ENCODE data around the gene C2orf68.
"Not testable (repeated sequence)": the region's sequence is repeated elsewhere in the genome, so short reads cannot be mapped to it uniquely, and the experiment has no call there.

The C2orf68 gene

DNA sequence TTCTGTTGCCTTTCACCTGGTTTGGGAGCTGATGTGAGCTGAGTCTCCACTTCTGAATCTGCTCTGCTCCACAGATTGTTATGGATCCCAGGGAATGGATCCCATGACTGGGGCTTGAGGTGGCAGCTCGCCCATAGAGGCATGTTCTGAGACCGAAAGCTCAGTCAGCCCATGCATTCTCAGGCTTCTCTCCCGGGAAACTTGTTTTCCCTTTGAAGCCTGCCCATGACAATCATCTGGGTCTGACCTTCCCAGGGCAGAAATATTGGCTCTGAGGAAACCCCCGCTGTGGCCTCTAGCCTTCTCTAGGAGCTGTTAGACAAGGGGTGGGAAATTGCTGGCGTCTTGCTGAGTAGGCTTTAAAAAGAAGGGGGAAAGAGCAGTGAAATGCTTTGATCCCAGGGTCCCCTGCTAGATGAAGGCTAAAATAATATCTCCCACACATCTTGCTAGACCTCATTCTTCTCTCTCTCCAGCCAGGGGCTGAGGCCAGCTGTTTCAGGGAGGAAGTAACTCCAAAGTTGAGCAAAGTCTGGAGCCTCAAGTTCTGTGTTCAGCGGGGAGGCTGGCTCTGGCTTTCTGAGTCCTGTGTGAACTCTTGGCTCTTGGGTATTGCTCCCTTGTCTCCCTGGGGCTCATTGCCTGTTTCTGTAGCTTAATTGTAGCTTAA is 32.5 kb downstream of the C2orf68 start:
- no peak for DNase-seq (ENCODE audit: low spot score)

DNA sequence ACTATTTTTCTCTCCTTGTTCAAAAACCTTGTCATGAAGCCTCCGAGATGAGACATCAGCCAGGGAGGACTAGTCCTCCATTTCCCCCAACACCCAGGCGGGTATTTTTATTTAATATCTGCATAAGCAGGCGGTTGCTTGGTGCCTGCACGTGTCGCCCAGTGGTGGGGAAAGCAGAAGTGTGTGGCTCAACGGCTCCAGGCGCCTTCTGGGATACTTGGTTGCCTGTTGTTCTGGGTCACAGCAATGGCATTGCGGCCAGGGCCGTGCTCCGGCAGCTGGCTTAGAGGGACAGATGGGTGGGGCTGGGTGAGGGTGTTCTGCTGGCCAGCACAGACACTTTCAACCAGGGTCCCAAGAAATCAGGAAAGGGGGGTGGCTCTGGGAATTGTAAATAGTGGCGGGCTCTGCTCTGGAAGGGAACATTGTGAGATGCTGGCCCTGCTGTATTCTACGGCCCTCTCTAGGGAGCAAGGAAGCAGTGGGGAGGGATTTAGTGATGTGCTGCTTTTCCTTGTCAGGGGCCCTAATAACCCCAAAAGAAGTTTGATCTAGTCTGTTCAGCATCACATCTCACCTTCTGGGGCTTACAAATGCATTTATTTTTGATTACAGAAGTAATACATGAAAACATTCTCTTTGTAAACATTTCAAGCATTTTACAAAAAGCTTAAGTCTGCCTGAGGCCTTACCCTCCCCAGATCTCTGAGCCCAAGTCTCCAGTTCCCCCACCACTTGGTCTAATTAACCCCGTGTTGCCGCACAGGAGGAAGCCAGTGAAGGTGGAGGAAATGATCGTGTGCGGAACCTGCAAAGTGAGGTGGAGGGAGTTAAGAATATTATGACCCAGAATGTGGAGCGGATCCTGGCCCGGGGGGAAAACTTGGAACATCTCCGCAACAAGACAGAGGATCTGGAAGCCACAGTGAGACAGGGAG is 33.4 kb downstream of the C2orf68 start:
- DNase-seq (ENCODE audit: low spot score): no peak

DNA sequence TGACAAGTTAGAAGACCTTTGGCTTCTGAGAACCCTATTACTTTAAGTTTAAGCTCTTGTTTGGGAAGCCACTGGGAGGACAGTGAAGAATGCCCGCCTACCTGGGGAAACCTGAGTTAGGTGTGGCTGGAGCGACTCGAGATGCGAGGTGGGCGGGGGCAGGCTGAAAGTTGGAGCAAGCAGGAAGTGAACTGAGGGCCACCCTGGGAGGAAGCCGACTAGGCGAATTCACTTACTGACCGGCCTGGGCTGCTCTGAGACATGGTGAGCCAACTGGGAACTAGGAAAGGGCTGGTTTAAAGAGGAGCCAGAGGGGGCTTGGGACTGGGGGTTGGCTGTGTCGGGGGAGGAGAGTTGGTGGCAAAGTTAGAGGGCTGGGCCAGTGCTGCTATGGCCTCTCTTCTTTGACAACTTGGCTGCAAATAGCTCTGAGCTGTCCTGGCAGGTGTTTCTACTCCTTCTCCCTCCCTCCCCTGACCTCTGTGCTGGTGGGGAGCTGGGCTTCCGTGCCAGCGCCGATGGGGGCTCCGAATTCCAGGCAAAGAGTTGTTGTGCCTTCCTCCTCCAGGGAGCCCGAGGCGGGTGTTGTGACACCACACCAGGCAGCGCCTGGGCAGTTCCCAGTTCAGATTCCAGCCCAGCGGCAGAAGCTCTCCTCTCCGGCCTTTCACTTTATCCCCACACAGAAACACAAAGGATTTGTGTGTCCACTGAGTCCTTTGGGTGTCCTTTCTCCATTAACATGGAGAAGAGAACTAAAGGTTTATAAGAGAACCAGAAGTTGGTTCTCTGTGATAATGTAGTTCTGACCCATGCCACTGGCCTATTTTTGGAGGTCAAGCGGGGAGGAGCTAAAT is 34.3 kb downstream of the C2orf68 start, which contains the start of gene VAMP8:
Gene VAMP8, plus strand, starts transcription at position 201 of the 857 bp plus-strand sequence. Its CDS starts 61 bp downstream, at position 262.
- peak; percentile 75 for DNase-seq (ENCODE audit: low spot score)

DNA sequence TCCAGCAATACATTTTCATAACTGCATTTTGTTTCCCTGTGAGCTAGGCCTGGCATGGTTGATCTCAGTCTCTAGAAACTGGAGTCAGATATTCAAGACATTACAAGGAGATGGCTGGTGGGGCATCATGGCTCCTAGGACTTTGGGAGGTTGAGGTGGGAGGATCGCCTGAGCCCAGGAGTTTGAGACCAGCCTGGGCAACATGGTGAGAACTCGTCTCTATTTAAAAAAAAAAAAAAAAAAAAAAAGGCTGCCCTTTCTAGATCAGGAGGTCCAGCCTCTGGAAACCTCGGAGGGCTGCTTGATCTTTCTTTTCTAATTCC is 34.8 kb downstream of the C2orf68 start:
- DNase-seq (ENCODE audit: low spot score): no peak

DNA sequence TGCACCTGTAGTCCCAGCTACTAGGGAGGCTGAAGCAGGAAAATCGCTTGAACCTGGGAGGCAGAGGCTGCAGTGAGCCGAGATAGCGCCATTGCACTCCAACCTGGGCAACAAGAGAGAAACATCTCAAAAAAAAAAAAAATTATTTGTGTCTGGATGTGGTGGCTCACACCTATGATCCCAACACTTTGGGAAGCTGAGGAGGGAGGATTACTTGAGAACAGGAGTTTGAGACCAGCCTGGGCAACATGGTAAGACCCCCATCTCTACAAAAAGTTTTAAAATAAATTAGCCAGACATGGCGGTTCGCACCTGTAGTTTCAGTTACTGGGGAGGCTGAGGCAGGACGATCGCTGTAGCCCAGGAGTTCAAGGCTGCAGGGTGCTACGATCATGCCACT is 36.1 kb downstream of the C2orf68 start:
- DNase-seq (ENCODE audit: low spot score): no peak

DNA sequence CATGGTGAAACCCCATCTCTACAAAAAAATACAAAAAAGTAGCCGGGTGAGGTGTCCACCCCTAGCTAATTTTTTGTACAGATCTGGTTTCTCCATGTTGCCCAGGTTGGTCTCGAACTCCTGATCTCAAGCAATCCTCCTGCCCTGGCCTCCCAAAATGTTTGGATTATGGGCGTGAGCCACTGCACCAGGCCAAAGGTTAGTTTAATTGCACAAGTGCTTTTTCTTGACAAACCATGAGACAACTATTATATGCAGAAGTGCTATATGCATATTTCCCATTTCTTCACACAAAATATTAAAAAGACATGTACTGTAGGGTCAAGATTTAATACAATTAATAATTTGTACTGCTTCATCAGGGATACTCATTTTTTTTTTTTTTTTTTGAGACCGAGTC is 45.6 kb downstream of the C2orf68 start:
- no peak for DNase-seq (ENCODE audit: low spot score)

DNA sequence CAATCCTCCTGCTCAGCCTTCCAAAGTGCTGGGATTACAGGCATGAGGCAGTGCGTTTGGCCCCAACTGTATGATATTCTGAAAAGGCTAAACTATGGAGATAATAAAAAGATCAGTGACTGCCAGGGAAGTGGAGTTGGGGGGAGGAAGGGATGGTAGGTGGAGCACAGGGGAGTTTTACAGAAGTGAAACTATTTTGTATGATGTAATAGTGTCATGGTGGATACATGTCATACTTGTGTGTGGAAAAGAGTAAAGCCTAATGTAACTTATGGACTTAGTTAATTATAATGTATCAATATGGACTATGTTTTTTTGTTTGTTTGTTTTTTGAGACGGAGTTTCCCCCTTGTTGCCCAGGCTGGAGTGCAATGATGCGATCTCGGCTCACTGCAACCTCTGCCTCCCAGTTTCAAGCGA is 47.7 kb downstream of the C2orf68 start:
- no peak for DNase-seq (ENCODE audit: low spot score)

DNA sequence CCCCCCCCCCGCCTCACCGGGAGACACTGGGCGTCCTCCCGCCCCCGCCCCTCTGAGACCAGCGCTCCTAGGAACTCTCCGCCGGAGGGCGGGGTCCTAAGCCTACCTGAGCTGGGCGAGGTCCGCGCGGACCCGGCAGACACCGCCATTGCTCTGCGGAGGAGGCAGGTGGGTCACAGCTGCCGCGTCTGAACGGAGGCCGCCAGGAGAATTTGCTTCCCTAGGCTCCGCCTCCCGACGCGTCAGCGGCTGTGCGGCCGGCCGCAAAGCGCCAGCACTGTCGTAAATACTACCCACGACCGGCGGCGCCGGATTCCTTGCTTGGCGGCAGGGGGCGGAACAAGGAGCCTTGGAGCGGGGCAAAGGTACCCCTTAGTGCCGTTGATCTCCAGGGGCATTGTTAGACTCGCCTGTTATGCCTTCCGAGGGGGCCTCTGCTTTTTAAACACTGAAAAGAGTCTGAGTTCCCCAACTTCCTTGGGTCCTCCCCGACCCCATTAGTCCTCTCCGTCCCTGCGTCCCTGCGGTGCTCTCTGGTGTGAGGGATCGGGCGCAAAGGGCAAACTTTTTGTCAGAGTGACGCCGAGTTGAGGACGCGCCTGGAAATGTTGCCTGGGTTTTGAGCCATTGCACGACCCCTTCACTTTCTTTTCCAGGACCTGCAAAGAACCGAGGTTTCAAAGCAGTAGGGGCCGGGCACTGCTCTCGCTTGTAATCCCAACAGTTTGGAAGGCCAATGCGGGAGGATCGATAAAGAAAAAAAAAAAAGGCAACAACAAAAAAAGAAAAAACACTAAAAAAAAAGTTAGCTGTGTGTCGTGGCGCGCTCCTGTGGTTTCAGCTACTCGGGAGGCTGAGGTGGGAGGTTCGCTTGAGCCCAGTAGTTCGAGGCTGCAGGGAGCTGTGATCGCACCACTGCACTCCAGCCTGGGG is 50.3 kb downstream of the C2orf68 start, which contains the start of gene GGCX:
Gene GGCX, minus strand, starts transcription at position 214 of the 933 bp plus-strand sequence. Its CDS starts 65 bp downstream, at position 149.
- DNase-seq (ENCODE audit: low spot score): peak; percentile 96

DNA sequence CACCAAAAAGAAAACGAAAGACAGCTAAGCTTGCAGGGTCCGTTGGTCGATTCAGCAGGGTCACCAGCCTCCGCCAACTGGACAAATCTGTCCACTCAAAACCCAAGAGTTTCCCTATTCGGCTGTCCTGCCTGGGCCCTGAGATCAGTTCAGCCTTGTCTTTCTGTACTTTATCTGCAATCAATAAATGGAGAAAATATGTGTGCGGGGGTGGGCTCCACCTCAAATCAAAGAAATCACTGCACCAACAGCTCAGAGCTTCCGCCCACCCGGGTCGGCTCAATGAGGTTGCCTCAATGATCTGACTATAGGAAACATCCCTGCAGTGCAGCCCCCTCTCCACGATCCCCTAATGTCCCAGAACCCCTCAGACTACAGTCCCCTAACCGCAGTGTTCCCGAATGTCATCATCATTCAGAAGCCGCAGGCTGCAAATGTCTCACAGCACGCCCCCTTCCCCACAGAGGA is 51.0 kb downstream of the C2orf68 start:
- DNase-seq (ENCODE audit: low spot score): no peak

DNA sequence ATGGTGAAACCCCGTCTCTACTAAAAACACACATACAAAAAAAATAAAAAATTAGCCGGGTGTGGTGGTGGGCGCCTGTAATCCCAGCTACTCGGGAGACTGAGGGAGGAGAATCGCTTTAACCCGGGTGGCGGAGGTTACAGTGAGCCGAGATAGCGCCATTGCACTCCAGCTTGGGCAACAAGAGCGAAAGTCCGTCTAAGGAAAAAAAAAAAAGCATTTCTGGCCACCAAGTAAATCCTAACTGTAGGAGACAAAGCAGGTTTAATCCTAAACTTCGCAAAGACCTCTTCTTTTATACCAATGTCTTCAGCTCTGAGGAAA is 51.5 kb downstream of the C2orf68 start:
- not testable (repeated sequence) for DNase-seq (ENCODE audit: low spot score)

DNA sequence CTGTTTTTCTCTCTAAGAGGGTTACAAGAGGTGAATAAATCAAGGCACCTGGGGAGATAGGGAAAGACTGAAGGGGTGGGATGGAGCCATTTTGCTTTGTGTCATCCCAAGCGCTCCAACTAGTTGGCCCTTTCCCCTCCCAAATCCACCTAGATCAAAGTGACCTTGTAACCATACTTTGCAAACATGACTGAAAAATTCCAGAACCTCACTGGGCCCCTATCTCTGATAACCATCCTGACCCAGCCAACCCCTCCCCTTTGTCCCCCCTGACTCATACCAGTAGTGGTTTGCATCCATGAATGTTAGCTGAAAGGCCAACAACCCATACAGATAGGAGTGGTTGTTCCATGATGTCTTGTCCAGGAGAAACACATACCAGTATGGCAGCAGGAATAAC is 53.7 kb downstream of the C2orf68 start:
- DNase-seq (ENCODE audit: low spot score): no peak

DNA sequence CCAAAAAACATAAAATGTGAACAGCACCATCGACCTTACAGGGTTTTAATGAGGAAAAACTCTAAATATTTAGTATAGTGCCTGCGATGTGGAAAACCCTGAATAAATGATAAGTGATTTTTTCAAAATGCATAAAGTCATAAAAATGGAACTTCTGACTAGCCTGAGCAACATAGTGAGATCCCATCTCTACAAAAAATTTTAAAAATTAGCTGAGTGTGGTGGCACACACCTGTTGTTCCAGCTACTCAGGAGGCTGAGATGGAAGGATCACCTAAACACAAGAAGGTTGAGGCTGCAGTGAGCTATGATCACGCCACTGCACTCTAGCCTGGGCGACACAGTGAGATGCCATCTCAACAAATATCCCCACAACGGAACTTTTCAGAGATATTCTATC is 54.7 kb downstream of the C2orf68 start:
- no peak for DNase-seq (ENCODE audit: low spot score)

Measured in SW480 (cell line).